ENCODE results near the gene MISP.

The MISP gene

DNA sequence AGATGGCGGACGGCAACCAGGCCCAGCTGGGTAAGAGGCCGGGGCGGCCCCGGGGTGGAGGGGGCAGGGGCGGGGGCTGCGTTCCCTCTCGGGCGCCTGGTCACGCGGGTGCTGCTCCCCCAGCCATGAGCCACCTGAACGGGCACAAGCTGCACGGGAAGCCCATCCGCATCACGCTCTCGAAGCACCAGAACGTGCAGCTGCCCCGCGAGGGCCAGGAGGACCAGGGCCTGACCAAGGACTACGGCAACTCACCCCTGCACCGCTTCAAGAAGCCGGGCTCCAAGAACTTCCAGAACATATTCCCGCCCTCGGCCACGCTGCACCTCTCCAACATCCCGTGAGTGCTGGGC, 57.5 kb downstream of the MISP start:
- DNase-seq (ENCODE audit: low read depth in 2 of 2): no peak

DNA sequence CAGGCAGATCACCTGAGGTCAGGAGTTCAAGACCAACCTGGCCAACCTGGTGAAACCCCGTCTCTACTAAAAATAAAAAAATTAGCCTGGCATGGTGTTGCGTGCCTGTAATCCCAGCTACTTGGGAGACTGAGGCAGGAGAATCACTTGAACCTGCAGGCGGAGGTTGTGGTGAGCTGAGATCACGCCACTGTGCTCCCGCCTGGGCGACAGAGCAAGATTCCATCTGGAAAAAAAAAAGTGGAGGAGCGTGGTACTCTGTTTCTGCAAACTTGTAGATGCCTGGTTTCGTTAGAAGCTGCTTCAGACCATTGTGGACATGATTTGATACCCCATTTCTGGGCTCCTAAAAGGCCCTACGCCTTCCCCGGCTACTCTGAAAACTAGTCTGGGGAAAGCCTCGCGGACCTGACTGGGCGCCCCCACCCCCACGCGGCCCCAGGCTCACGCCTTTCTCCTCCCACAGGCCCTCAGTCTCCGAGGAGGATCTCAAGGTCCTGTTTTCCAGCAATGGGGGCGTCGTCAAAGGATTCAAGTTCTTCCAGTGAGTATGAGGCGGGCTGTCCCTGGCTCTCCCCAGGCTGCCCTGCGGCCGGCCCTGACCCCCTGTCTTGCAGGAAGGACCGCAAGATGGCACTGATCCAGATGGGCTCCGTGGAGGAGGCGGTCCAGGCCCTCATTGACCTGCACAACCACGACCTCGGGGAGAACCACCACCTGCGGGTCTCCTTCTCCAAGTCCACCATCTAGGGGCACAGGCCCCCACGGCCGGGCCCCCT, 59.4 kb downstream of the MISP start:
- no peak for DNase-seq (ENCODE audit: low read depth in 2 of 2)

- no peak for DNase-seq (ENCODE audit: low read depth in 2 of 2)
Measured at GRCh38 chr19:810883-811489, 60.1 kb downstream of the MISP start.

- DNase-seq (ENCODE audit: low read depth in 2 of 2): no peak
Measured at GRCh38 chr19:811506-812048, 60.7 kb downstream of the MISP start.

GRCh38 chr19:812049-812746, 61.3 kb downstream of the MISP start:
- no peak for DNase-seq (ENCODE audit: low read depth in 2 of 2)

- DNase-seq (ENCODE audit: low read depth in 2 of 2): no peak
Measured at GRCh38 chr19:812747-813218, 61.9 kb downstream of the MISP start.

DNA sequence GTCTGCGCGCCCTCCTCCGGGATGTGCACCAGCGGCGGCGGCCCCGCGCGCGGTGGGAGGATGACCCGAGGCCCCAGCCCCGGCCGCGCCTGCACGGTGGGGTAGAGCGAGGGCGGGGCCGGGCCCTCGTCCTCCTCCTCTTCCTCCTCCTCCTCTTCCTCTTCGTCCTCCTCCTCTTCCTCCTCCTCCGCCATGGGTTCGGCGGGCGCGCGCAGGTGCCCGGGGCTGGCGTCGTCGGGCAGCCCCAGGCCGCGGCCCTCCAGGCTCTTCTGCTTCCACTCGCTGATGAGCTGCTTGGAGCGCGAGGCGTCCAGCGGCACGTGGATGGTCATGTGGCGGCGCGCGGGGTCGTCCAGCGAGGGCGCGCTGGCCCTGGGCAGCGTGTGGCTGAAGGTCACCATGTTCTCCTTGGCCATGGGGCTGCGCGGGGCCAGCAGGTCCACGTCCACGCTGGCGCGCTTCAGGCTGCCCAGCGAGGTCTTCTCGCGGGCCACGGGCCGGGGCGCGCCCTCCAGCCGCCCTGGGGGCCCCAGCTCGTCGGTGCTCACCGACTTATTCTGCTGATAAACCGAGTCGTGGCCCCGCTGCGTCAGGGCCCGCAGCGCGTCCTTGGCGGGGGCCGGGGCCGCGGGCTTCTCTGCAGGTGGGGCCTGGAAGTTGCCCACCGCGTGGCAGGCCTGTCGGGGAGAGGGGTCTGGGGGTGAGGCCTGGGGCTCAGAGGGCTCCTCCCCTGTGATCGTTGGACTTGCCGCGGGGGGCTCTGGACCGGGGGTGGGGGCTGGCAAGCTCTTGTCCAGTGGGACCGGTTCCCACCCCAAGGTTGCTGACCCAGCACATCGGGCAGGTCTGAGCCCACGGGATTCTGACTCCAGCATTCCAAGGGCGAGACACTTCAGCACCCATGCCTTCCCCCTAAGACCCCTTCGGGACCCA, 62.6 kb downstream of the MISP start:
- DNase-seq (ENCODE audit: low read depth in 2 of 2): no peak

Measured in activated CD4-positive, alpha-beta T cell treated with anti-CD3 and anti-CD28 coated beads for 24 hours (primary cell).